Epithelial cell of proximal tubule (primary cell): ENCODE results near the gene SSH2. TPM values are rescaled to one million over a fixed set of nuclear protein-coding genes. Genes with fewer than 3 reads are reported as not detected.

ENCODE experiments used
- DNase-seq: peaks from one replicate; pipeline ENCODE4 v3.0.0-alpha.2; 2011; ENCODE audit warnings: low read depth
- H3K4me3 ChIP-seq: 2 replicates; pipeline ENCODE4 v1.5.1; 2011; ENCODE audit warnings: low read depth, mild to moderate bottlenecking, low read length
- CTCF ChIP-seq: conservative IDR thresholded peaks from 2 replicates; pipeline ENCODE4 v1.5.1; 2012; ENCODE audit warnings: low read depth, mild to moderate bottlenecking, low read length
- total RNA-seq: library from RNA; depleted of rRNA; stranded (reverse); fragments of >200 nt; gene quantifications from 2 replicates; pipeline ENCODE4 v1.2.3, GENCODE V29; 2015

Gene SSH2
- total RNA-seq, 1 donor from 2014 or later: 15.2 TPM

GRCh38 chr17:29846298-29846697 lies 83.7 kb downstream of the SSH2 start:
- TF ChIP-seq CTCF: no peak
- H3K4me3 ChIP-seq: no peak overlapping the region
- no peak for DNase-seq

GRCh38 chr17:29844339-29845048 lies 85.5 kb downstream of the SSH2 start:
- H3K4me3 ChIP-seq: no peak overlapping the region
- no peak for DNase-seq
- no peak for TF ChIP-seq CTCF

GRCh38 chr17:29840884-29841283 lies 89.1 kb downstream of the SSH2 start:
- no peak overlapping the region for H3K4me3 ChIP-seq
- DNase-seq: peak; percentile 37
- TF ChIP-seq CTCF: no peak

- TF ChIP-seq CTCF: no peak
- DNase-seq: no peak
Observed at GRCh38 chr17:29839656-29840055, 90.4 kb downstream of the SSH2 start.

GRCh38 chr17:29838961-29839360 lies 91.1 kb downstream of the SSH2 start:
- no peak overlapping the region for H3K4me3 ChIP-seq
- TF ChIP-seq CTCF: no peak
- no peak for DNase-seq

More at GRCh38 chr17:29839656-29840055, 90.4 kb downstream of the SSH2 start:
- no peak overlapping the region for H3K4me3 ChIP-seq

- no peak overlapping the region for H3K4me3 ChIP-seq
- no peak for DNase-seq
- TF ChIP-seq CTCF: no peak
Observed at GRCh38 chr17:29837531-29837930, 92.5 kb downstream of the SSH2 start.

GRCh38 chr17:29836643-29837042 lies 93.4 kb downstream of the SSH2 start:
- DNase-seq: no peak
- no peak for TF ChIP-seq CTCF
- no peak overlapping the region for H3K4me3 ChIP-seq
